ENCODE measurements around the gene MOGAT1. TPM values are rescaled to one million over a fixed set of nuclear protein-coding genes. Genes with fewer than 3 reads are reported as not detected.

MOGAT1 gene
- total and polyA plus RNA-seq, 2 of the 13 experiments (the other 11 are each of a cell fraction or from before 2014, with no cell fraction given): 0.98 to 4.3 TPM

- TF ChIP-seq, protein P1, sequence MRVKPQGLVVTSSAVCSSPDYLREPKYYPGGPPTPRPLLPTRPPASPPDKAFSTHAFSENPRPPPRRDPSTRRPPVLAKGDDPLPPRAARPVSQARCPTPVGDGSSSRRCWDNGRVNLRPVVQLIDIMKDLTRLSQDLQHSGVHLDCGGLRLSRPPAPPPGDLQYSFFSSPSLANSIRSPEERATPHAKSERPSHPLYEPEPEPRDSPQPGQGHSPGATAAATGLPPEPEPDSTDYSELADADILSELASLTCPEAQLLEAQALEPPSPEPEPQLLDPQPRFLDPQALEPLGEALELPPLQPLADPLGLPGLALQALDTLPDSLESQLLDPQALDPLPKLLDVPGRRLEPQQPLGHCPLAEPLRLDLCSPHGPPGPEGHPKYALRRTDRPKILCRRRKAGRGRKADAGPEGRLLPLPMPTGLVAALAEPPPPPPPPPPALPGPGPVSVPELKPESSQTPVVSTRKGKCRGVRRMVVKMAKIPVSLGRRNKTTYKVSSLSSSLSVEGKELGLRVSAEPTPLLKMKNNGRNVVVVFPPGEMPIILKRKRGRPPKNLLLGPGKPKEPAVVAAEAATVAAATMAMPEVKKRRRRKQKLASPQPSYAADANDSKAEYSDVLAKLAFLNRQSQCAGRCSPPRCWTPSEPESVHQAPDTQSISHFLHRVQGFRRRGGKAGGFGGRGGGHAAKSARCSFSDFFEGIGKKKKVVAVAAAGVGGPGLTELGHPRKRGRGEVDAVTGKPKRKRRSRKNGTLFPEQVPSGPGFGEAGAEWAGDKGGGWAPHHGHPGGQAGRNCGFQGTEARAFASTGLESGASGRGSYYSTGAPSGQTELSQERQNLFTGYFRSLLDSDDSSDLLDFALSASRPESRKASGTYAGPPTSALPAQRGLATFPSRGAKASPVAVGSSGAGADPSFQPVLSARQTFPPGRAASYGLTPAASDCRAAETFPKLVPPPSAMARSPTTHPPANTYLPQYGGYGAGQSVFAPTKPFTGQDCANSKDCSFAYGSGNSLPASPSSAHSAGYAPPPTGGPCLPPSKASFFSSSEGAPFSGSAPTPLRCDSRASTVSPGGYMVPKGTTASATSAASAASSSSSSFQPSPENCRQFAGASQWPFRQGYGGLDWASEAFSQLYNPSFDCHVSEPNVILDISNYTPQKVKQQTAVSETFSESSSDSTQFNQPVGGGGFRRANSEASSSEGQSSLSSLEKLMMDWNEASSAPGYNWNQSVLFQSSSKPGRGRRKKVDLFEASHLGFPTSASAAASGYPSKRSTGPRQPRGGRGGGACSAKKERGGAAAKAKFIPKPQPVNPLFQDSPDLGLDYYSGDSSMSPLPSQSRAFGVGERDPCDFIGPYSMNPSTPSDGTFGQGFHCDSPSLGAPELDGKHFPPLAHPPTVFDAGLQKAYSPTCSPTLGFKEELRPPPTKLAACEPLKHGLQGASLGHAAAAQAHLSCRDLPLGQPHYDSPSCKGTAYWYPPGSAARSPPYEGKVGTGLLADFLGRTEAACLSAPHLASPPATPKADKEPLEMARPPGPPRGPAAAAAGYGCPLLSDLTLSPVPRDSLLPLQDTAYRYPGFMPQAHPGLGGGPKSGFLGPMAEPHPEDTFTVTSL (CRISPR knock-in tag; IDR thresholded peaks at IDR 0.05; ENCODE audit: borderline replicate concordance): peak; percentile 70
- TF ChIP-seq IRF2 (CRISPR knock-in tag; IDR thresholded peaks at IDR 0.05) (peak; percentile 81), ZNF205 (CRISPR knock-in tag; IDR thresholded peaks at IDR 0.05) (peak; percentile 80), NRL (CRISPR knock-in tag; IDR thresholded peaks at IDR 0.05; ENCODE audit: borderline replicate concordance) (peak; percentile 74), ZNF704 (CRISPR knock-in tag; IDR thresholded peaks at IDR 0.05; ENCODE audit: borderline replicate concordance) (peak; percentile 87), SRSF9 (IDR thresholded peaks at IDR 0.05; ENCODE audit: borderline replicate concordance, insufficient read depth, low read depth, low read length, poor library complexity, severe bottlenecking) (no peak), ZNF383 (CRISPR knock-in tag; IDR thresholded peaks at IDR 0.05; ENCODE audit: borderline replicate concordance) (no peak), ZSCAN9 (CRISPR knock-in tag; IDR thresholded peaks at IDR 0.05; ENCODE audit: borderline replicate concordance) (peak; percentile 85; the same call in 1 of the 2 replicates), MED1 (CRISPR knock-in tag; IDR thresholded peaks at IDR 0.05) (peak; percentile 72), ZNF264 (CRISPR knock-in tag; IDR thresholded peaks at IDR 0.05) (peak; percentile 68), ZNF501 (CRISPR knock-in tag; IDR thresholded peaks at IDR 0.05) (peak; percentile 76; the same call in 1 of the 2 replicates), NR1H2 (CRISPR knock-in tag; IDR thresholded peaks at IDR 0.05; ENCODE audit: borderline replicate concordance, low read depth) (0 out of 2 replicates have a peak, but pooled peaks have one; percentile 25), GFI1 (CRISPR knock-in tag; IDR thresholded peaks at IDR 0.05; ENCODE audit: borderline replicate concordance) (peak; percentile 91), ZNF75D (CRISPR knock-in tag; IDR thresholded peaks at IDR 0.05; ENCODE audit: borderline replicate concordance) (no peak), SAFB2 (CRISPR knock-in tag; IDR thresholded peaks at IDR 0.05; ENCODE audit: borderline replicate concordance, low read depth) (peak; percentile 92), FOXM1 (CRISPR knock-in tag; IDR thresholded peaks at IDR 0.05) (no peak), ZNF839 (CRISPR knock-in tag; IDR thresholded peaks at IDR 0.05; ENCODE audit: borderline replicate concordance) (0 out of 2 replicates have a peak, but pooled peaks have one; percentile 44), NR2C2 (CRISPR knock-in tag; IDR thresholded peaks at IDR 0.05; ENCODE audit: borderline replicate concordance) (peak; percentile 74; the same call in 1 of the 2 replicates)
- TF ChIP-seq, protein P2, sequence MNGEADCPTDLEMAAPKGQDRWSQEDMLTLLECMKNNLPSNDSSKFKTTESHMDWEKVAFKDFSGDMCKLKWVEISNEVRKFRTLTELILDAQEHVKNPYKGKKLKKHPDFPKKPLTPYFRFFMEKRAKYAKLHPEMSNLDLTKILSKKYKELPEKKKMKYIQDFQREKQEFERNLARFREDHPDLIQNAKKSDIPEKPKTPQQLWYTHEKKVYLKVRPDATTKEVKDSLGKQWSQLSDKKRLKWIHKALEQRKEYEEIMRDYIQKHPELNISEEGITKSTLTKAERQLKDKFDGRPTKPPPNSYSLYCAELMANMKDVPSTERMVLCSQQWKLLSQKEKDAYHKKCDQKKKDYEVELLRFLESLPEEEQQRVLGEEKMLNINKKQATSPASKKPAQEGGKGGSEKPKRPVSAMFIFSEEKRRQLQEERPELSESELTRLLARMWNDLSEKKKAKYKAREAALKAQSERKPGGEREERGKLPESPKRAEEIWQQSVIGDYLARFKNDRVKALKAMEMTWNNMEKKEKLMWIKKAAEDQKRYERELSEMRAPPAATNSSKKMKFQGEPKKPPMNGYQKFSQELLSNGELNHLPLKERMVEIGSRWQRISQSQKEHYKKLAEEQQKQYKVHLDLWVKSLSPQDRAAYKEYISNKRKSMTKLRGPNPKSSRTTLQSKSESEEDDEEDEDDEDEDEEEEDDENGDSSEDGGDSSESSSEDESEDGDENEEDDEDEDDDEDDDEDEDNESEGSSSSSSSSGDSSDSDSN (CRISPR knock-in tag; IDR thresholded peaks at IDR 0.05): peak; percentile 95
These were observed at the start of gene MOGAT1 (continued) for GRCh38 chr2:222671259-222672067.

All from HepG2 (cell line).